Ovary (tissue), 9 donors: ENCODE data around the gene HMGCS2. TPM values are rescaled to one million over a fixed set of nuclear protein-coding genes. Genes with fewer than 3 reads are reported as not detected.

Experiments
- DNase-seq, 5 donors: peaks; one replicate each; pipeline ENCODE4 v3.0.0-alpha.2; 2019 to 2020
- H3K27ac ChIP-seq, 2 donors: fragments of 200-600 bp; one replicate each; pipeline versions ENCODE4 v1.5.1 to v1.8.0; 2019 to 2022
- H3K27me3 ChIP-seq: fragments of 200-600 bp; one replicate; pipeline ENCODE4 v1.8.0; 2022
- H3K36me3 ChIP-seq: fragments of 200-600 bp; sonication (generic); one replicate; pipeline ENCODE4 v1.5.1; 2019
- H3K4me1 ChIP-seq: one replicate; pipeline ENCODE4 v1.8.1; 2013; ENCODE audit warnings: mild to moderate bottlenecking, moderate library complexity; ENCODE audit not compliant: insufficient read depth
- H3K4me3 ChIP-seq: fragments of 200-600 bp; sonication (generic); one replicate; pipeline ENCODE4 v1.5.1; 2017
- H3K9me3 ChIP-seq, 2 donors: fragments of 200-600 bp in 1 of 2; sonication (generic) in 1 of 2; one replicate each; pipeline versions ENCODE4 v1.5.1 to v1.8.1; 2013 to 2019; ENCODE audit warnings: mild to moderate bottlenecking in 1 of 2, moderate library complexity in 1 of 2
- CTCF ChIP-seq, 3 donors: fragments of 450-650 bp in 2 of 3; fragments of 200-600 bp in 1 of 3; IDR thresholded peaks; one replicate each; pipeline versions ENCODE4 v1.5.1 to v1.8.0; 2016 to 2022; ENCODE audit warnings: antibody characterized with exemption in 3 of 3, mild to moderate bottlenecking in 1 of 3
- EP300 ChIP-seq: sonication (generic); formaldehyde crosslinking; IDR thresholded peaks from one replicate; pipeline ENCODE4 v1.6.1; 2017; ENCODE audit warnings: antibody characterized with exemption
- POLR2A ChIP-seq: fragments of 450-650 bp; IDR thresholded peaks from one replicate; pipeline ENCODE4 v1.6.1; 2017; ENCODE audit warnings: antibody characterized with exemption, mild to moderate bottlenecking, moderate library complexity
- WGBS, 3 donors: extraction: QIAGEN DNeasy Blood & Tissue Kit in 1 of 3; methylation state at CpG; one replicate each; pipeline versions ENCODE4 v1.1.5 to v1.1.7; 2013 to 2017; 5-methylcytosine and 5-hydroxymethylcytosine counted together
- intact Hi-C, 4 donors: fragments of 100-400 bp; cut with DNase I; formaldehyde crosslinking; loops; one replicate each; pipeline versions ENCODE4 v1.11.0 to v1.15.1; 2022 to 2023
- polyA plus RNA-seq, 2 donors: library from polyadenylated mRNA; stranded (reverse); fragments of 200-250 nt in 1 of 2; fragments of 350-450 nt in 1 of 2; fragmentation: Illumina TruSeq in 1 of 2; extraction: RNeasy Lipid Tissue Mini Kit (QIAGEN cat#74804) in 1 of 2; gene quantifications; one replicate each; pipeline ENCODE4 v1.2.3, GENCODE V29; 2013 to 2014
- total RNA-seq, 7 donors: library from RNA; depleted of rRNA in 2 of 7; stranded (reverse); fragments of >200 nt in 2 of 7; fragmentation: NEBNext Ultra II Directional in 3 of 7; extraction: Animal tissue kit (Norgen Biotek cat#: 25700) in 3 of 7; gene quantifications; one replicate each; pipeline versions ENCODE4 v1.1.0 to v1.2.4, GENCODE V29; 2016 to 2023
- donor health status: DM: no; HTN: no; CAD: no; lungs with moderate emphysema.
- donor health status: DM: no; HTN: no; CAD: no.
- donor health status: Bipolar disorder and iron deficiency.
- donor health status: DM: yes; HTN: yes; CAD: no.
- donor health status: DM: no; HTN: no; CAD: no.
- donor health status: DM: yes; HTN: yes; CAD: no.

Gene HMGCS2
- total and polyA plus RNA-seq, 9 donors: 0.12 to 1.7 (median 0.30) TPM; not detected in 2

DNA sequence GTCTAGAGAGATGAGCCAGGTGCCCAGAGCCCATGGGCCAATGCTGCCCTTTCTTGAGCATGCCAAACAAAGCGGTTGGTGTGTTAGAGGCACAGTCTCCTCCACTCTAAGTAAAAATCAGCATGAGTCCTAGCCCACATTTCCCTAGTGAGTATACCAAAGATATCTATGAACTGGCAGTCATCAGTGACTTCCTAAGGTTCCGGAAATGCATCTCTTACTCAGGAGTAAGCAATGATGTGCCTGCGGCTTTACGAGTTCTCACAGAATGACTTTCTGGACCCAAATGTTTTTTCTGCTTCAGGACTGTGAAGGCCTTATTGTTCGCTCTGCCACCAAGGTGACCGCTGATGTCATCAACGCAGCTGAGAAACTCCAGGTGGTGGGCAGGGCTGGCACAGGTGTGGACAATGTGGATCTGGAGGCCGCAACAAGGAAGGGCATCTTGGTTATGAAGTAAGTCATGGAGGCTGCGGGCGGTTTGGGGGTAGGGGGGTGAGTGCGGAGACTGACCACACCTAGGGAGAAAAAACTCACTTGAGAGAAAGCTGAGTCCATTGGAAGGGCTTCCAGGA is 47.8 kb downstream of the HMGCS2 start:
- no peak for TF ChIP-seq POLR2A
- no peak for TF ChIP-seq CTCF (IDR thresholded peaks at IDR 0.05)
- no peak for TF ChIP-seq EP300
- no peaks in the 10 kb centered on the region for H3K36me3 ChIP-seq
- 95 to 98% (median 98%) methylated on average over 11 of the region's 11 CpGs for WGBS, 3 donors
- H3K4me1 ChIP-seq: no peaks in the 10 kb centered on the region
- H3K27ac ChIP-seq: no peak overlapping the region
- no peaks in the 10 kb centered on the region for H3K9me3 ChIP-seq
- no peak for DNase-seq
- H3K4me3 ChIP-seq: no peak overlapping the region
- intact Hi-C loops: no loop called here
- H3K27me3 ChIP-seq: no peaks in the 10 kb centered on the region

GRCh38 chr1:119718972-119719371 is 49.7 kb downstream of the HMGCS2 start:
- H3K27me3 ChIP-seq: no peaks in the 10 kb centered on the region
- DNase-seq: no peak
- peaks cover 8% of the 10 kb centered on the region for H3K4me1 ChIP-seq
- no peak overlapping the region for H3K27ac ChIP-seq
- H3K9me3 ChIP-seq: no peaks in the 10 kb centered on the region
- intact Hi-C loops: no loop called here
- no peak overlapping the region for H3K4me3 ChIP-seq
- H3K36me3 ChIP-seq: no peaks in the 10 kb centered on the region
- 93 to 98% (median 96%) methylated on average over 3 of the region's 3 CpGs for WGBS, 3 donors
- no peak for TF ChIP-seq CTCF (IDR thresholded peaks at IDR 0.05)
- no peak for TF ChIP-seq EP300
- no peak for TF ChIP-seq POLR2A

GRCh38 chr1:119718409-119718808 is 50.3 kb downstream of the HMGCS2 start:
- intact Hi-C loops: no loop called here
- DNase-seq: no peak
- no peak overlapping the region for H3K4me3 ChIP-seq
- no peak overlapping the region for H3K27ac ChIP-seq
- no peaks in the 10 kb centered on the region for H3K36me3 ChIP-seq
- H3K27me3 ChIP-seq: no peaks in the 10 kb centered on the region
- no peaks in the 10 kb centered on the region for H3K9me3 ChIP-seq
- peaks cover 13% of the 10 kb centered on the region for H3K4me1 ChIP-seq
- TF ChIP-seq EP300 (no peak), POLR2A (no peak), CTCF (IDR thresholded peaks at IDR 0.05) (no peak)

DNA sequence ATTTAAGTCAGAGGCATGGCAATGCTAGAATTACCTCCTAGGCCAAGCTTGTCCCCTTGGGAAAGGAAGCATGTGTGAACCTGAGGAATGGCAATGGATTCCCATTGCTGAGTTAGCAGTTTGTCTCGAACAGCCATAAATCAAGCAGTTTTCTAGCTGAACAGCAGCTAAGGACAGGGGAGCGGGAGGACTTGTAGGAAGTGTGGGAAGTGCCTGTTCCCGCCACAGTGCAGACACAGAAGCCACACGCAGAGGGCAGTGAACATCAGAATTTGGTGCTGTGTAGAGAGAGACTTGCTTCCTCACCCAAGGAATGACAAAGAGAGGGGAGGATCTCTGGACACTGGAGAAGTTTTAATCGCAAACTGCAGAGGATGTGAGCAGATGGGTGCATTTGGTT is 53.2 kb downstream of the HMGCS2 start:
- Histone ChIP-seq H3K4me1 (peaks cover 14% of the 10 kb centered on the region), H3K27ac (no peak overlapping the region), H3K9me3 (no peaks in the 10 kb centered on the region), H3K4me3 (no peak overlapping the region), H3K36me3 (no peaks in the 10 kb centered on the region), H3K27me3 (no peaks in the 10 kb centered on the region)
- DNase-seq: no peak
- intact Hi-C loops: no loop called here
- TF ChIP-seq CTCF (IDR thresholded peaks at IDR 0.05) (no peak), EP300 (no peak), POLR2A (no peak)
- 52 to 62% (median 54%) methylated on average over 5 of the region's 5 CpGs for WGBS, 3 donors
